HepG2 (cell line): Measurements from ENCODE around the gene ST6GALNAC4. TPM values are rescaled to one million over a fixed set of nuclear protein-coding genes. Genes with fewer than 3 reads are reported as not detected.
A peak's percentile ranks its signal among the peaks of the same experiment; 100 is the strongest.

Experiments
- ATAC-seq: fragments of 200-7000 bp; cut with Tn5 transposase; 3 replicates; pipeline ENCODE4 v1.9.1; 2020; ENCODE audit warnings: mild to moderate bottlenecking, moderate library complexity
- BruUV-seq: library from RNA; stranded (reverse); fragments of 400-500 nt; replicated peaks from 2 replicates; lab custom pipeline; 2021; lab: Mats Ljungman, UMichigan
- CTCF ChIA-PET: fragments of 300-600 bp; formaldehyde crosslinking; extraction: SDS; loops from one replicate; lab custom pipeline; 2021; ENCODE audit warnings: low total read pairs, inconsistent platforms, low intra/inter-chr PET ratio; lab: Yijun Ruan, JAX
- POLR2A ChIA-PET: fragments of 350-600 bp; sonication (Branson Sonifier 250); formaldehyde crosslinking; loops from one replicate; lab custom pipeline; 2020; ENCODE audit warnings: antibody characterized with exemption, inconsistent platforms; lab: Yijun Ruan, JAX
- DNase-seq: peaks from one replicate; pipeline ENCODE4 v3.0.0-alpha.2; 2015; ENCODE audit warnings: low spot score
- FAIRE-seq: peaks from 3 replicates; lab custom pipeline; 2011; peaks lifted over from hg19 to GRCh38; lab: Jason Lieb, UNC
- H2AFZ ChIP-seq: one replicate; pipeline ENCODE4 v1.6.1; 2011; ENCODE audit warnings: low read length, inconsistent platforms
- H3K27ac ChIP-seq: fragments of 300-600 bp; 3 replicates; pipeline ENCODE4 v1.8.0; 2011; ENCODE audit warnings: mixed run types, mild to moderate bottlenecking, mixed read lengths, low read length, inconsistent platforms; ENCODE audit not compliant: insufficient read depth; ENCODE audit errors: extremely low read length
- H3K27me3 ChIP-seq, 2 experiments: fragments of 200-600 bp in 1 of 2; 2 replicates in 1 of 2; 3 replicates in 1 of 2; pipeline versions ENCODE4 v1.6.0 to v1.8.0; 2011; ENCODE audit warnings: low read length in 2 of 2, mild to moderate bottlenecking in 2 of 2, moderate library complexity in 2 of 2, inconsistent platforms in 1 of 2; ENCODE audit not compliant: insufficient read depth in 2 of 2, control insufficient read depth in 1 of 2
- H3K36me3 ChIP-seq, 2 experiments: fragments of 200-600 bp in 1 of 2; replicated peaks in 1 of 2; 2 replicates in 1 of 2; 3 replicates in 1 of 2; pipeline versions ENCODE4 v1.5.1 to v1.8.0; 2011; ENCODE audit warnings: low read length in 2 of 2, inconsistent platforms in 1 of 2; ENCODE audit not compliant: insufficient read depth in 2 of 2, control insufficient read depth in 1 of 2
- H3K4me1 ChIP-seq: 2 replicates; pipeline ENCODE4 v1.5.1; 2012; ENCODE audit warnings: low read length, inconsistent platforms; ENCODE audit not compliant: insufficient read depth
- H3K4me2 ChIP-seq: 2 replicates; pipeline ENCODE4 v1.6.0; 2011; ENCODE audit warnings: low read depth, low read length, inconsistent platforms
- H3K4me3 ChIP-seq, 3 experiments: fragments of 200-600 bp in 1 of 3; sonication (generic), shearing (Covaris generic) in 1 of 3; replicated peaks in 1 of 3; 2 replicates each; pipeline ENCODE4 v1.5.1; 2011 to 2016; ENCODE audit warnings: low read length in 3 of 3, inconsistent platforms in 2 of 3, low read depth in 2 of 3, mild to moderate bottlenecking in 2 of 3, control low read depth in 1 of 3, mixed read lengths in 1 of 3; ENCODE audit not compliant: insufficient read depth in 1 of 3
- H3K79me2 ChIP-seq: one replicate; pipeline ENCODE4 v1.6.1; 2011; ENCODE audit warnings: low read length, inconsistent platforms; ENCODE audit not compliant: insufficient read depth
- H3K9ac ChIP-seq: 2 replicates; pipeline ENCODE4 v1.6.0; 2011; ENCODE audit warnings: mild to moderate bottlenecking, low read depth, low read length, inconsistent platforms; ENCODE audit not compliant: insufficient read depth
- H3K9me3 ChIP-seq: 2 replicates; pipeline ENCODE4 v1.5.1; 2012; ENCODE audit warnings: mild to moderate bottlenecking, low read length
- H4K20me1 ChIP-seq: 2 replicates; pipeline ENCODE4 v1.6.0; 2011; ENCODE audit warnings: inconsistent platforms, mild to moderate bottlenecking, low read length, moderate library complexity; ENCODE audit not compliant: insufficient read depth
- NRL ChIP-seq: sonication (generic); formaldehyde crosslinking; IDR thresholded peaks from 2 replicates; pipeline ENCODE4 v1.5.0; 2020; ENCODE audit warnings: missing genetic modification reagents, mild to moderate bottlenecking, moderate library complexity, borderline replicate concordance
- PRMT3 ChIP-seq: sonication (generic); formaldehyde crosslinking; IDR thresholded peaks from 2 replicates; pipeline ENCODE4 v1.8.1; 2022; ENCODE audit warnings: low read depth, mild to moderate bottlenecking, moderate library complexity, missing genetic modification reagents, borderline replicate concordance
- RAD51 ChIP-seq: fragments of 450-650 bp; IDR thresholded peaks from 2 replicates; pipeline ENCODE4 v1.6.1; 2016; ENCODE audit warnings: borderline replicate concordance
- RERE ChIP-seq: IDR thresholded peaks from 2 replicates; pipeline ENCODE4 v1.6.1; 2016; ENCODE audit warnings: low read depth, missing genetic modification reagents, missing compliant biosample characterization
- SP1 ChIP-seq, 2 experiments: fragments of 450-650 bp in 1 of 2; sonication (generic) in 1 of 2; formaldehyde crosslinking in 1 of 2; IDR thresholded peaks; 2 replicates each; pipeline versions ENCODE4 v1.4.0 to v1.6.1; 2016 to 2020; ENCODE audit warnings: missing genetic modification reagents in 1 of 2
- TFE3 ChIP-seq: IDR thresholded peaks from 2 replicates; pipeline ENCODE4 v1.6.1; 2016
- ZBTB3 ChIP-seq: sonication (generic); formaldehyde crosslinking; IDR thresholded peaks from 2 replicates; pipeline ENCODE4 v1.4.0; 2020; ENCODE audit warnings: low read depth, mild to moderate bottlenecking, moderate library complexity, missing genetic modification reagents, borderline replicate concordance
- ZNF609 ChIP-seq: sonication (generic); formaldehyde crosslinking; IDR thresholded peaks from 2 replicates; pipeline ENCODE4 v1.4.0; 2020; ENCODE audit warnings: mild to moderate bottlenecking, missing genetic modification reagents, borderline replicate concordance
- ZSCAN31 ChIP-seq: sonication (generic); formaldehyde crosslinking; IDR thresholded peaks from 2 replicates; pipeline ENCODE4 v1.5.0; 2020; ENCODE audit warnings: low read depth, mild to moderate bottlenecking, missing genetic modification reagents
- WGBS: methylation state at CpG from one replicate; pipeline ENCODE4 v1.1.6; 2017; ENCODE audit warnings: low lambda C conversion rate; 5-methylcytosine and 5-hydroxymethylcytosine counted together
- in situ Hi-C: cut with HindIII; loops from 2 replicates; pipeline ENCODE4 v1.10.0; 2017; ENCODE audit warnings: low pct_unique_long_range_greater_than_20kb; ENCODE audit not compliant: extremely low pct_ligation_motif_present
- intact Hi-C: fragments of 100-400 bp; cut with micrococcal nuclease; formaldehyde crosslinking; loops from one replicate; pipeline ENCODE4 v1.10.0; 2022; ENCODE audit not compliant: unreplicated experiment
- polyA plus RNA-seq, 8 experiments: library from polyadenylated mRNA; depleted of rRNA in 3 of 8; stranded (reverse) in 7 of 8; unstranded in 1 of 8; fragments of >200 nt; fragmentation: Illumina TruSeq in 4 of 8; extraction: Trizol in 4 of 8; gene quantifications; 2 replicates each; pipeline versions ENCODE4 v1.2.1 to v1.2.3, GENCODE V29; 2011 to 2016; ENCODE audit warnings: low read depth in 4 of 8, missing spikeins in 1 of 8, mixed read lengths in 1 of 8; ENCODE audit not compliant: insufficient read depth in 1 of 8
- total RNA-seq, 5 experiments: library from RNA; depleted of rRNA; stranded (reverse); fragments of >200 nt; fragmentation: Illumina TruSeq; extraction: Trizol; gene quantifications; 2 replicates each; pipeline ENCODE4 v1.2.3, GENCODE V29; 2016; ENCODE audit warnings: low read depth in 1 of 5

Gene ST6GALNAC4
- total and polyA plus RNA-seq, 2 of the 13 experiments (the other 11 are each of a cell fraction or from before 2014, with no cell fraction given), result 18.8 to 27.7 TPM

GRCh38 chr9:127878652-127879390 is 38.0 kb downstream of the ST6GALNAC4 start:
- Histone ChIP-seq H3K4me2 (peak overlapping the region; percentile 100), H4K20me1 (no peaks in the 10 kb centered on the region), H3K4me1 (peaks cover 38% of the 10 kb centered on the region), H3K4me3 (peak overlapping the region in 1 of 3 experiments; percentile 82; a peak in 1 of 6 replicates), H3K9me3 (no peaks in the 10 kb centered on the region), H3K9ac (no peak overlapping the region), H3K36me3 (no peaks in the 10 kb centered on the region), H3K27me3 (no peaks in the 10 kb centered on the region), H3K27ac (no peak overlapping the region), H2AFZ (no peak overlapping the region), H3K79me2 (no peaks in the 10 kb centered on the region)
- in situ Hi-C loops, result no loop called here
- ATAC-seq, result no peak
- no peak for DNase-seq
- intact Hi-C loops, result no loop called here
- 90% methylated on average over 8 of the region's 8 CpGs for WGBS
- CTCF ChIA-PET, result no interaction called here
- FAIRE-seq, result no peak
- POLR2A ChIA-PET, result interaction anchor here (1.0 to 2.3 kb wide), 2 partner anchors 19 to 38 kb away, joined by 6 read pairs; partner anchors contain the start of gene ST6GALNAC4
- no TSS peak for BruUV-seq
- TF ChIP-seq RAD51, result no peak
- no peak for TF ChIP-seq PRMT3 (CRISPR knock-in tag)
- no peak for TF ChIP-seq RERE
- TF ChIP-seq ZBTB3 (CRISPR knock-in tag), result no peak
- TF ChIP-seq ZSCAN31 (CRISPR knock-in tag), result no peak
- no peak for TF ChIP-seq TFE3
- TF ChIP-seq SP1 (IDR thresholded peaks at IDR 0.05), result no peak
- TF ChIP-seq SP1 (CRISPR knock-in tag; IDR thresholded peaks at IDR 0.05), result no peak
- no peak for TF ChIP-seq ZNF609
- no peak for TF ChIP-seq NRL
